Measurements from ENCODE around the gene CAPRIN2.

The CAPRIN2 gene, protein sequence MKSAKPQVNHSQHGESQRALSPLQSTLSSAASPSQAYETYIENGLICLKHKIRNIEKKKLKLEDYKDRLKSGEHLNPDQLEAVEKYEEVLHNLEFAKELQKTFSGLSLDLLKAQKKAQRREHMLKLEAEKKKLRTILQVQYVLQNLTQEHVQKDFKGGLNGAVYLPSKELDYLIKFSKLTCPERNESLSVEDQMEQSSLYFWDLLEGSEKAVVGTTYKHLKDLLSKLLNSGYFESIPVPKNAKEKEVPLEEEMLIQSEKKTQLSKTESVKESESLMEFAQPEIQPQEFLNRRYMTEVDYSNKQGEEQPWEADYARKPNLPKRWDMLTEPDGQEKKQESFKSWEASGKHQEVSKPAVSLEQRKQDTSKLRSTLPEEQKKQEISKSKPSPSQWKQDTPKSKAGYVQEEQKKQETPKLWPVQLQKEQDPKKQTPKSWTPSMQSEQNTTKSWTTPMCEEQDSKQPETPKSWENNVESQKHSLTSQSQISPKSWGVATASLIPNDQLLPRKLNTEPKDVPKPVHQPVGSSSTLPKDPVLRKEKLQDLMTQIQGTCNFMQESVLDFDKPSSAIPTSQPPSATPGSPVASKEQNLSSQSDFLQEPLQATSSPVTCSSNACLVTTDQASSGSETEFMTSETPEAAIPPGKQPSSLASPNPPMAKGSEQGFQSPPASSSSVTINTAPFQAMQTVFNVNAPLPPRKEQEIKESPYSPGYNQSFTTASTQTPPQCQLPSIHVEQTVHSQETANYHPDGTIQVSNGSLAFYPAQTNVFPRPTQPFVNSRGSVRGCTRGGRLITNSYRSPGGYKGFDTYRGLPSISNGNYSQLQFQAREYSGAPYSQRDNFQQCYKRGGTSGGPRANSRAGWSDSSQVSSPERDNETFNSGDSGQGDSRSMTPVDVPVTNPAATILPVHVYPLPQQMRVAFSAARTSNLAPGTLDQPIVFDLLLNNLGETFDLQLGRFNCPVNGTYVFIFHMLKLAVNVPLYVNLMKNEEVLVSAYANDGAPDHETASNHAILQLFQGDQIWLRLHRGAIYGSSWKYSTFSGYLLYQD

GRCh38 chr12:30754750-30755394 is at the start of gene CAPRIN2:
CAPRIN2 (minus strand) TSS chr12:30754951; CDS start chr12:30753520, 1,431 bp downstream.
- peak; percentile 94 for DNase-seq

- DNase-seq = no peak
Measured at GRCh38 chr12:30797689-30798088, 42.9 kb upstream of the CAPRIN2 start.

DNA sequence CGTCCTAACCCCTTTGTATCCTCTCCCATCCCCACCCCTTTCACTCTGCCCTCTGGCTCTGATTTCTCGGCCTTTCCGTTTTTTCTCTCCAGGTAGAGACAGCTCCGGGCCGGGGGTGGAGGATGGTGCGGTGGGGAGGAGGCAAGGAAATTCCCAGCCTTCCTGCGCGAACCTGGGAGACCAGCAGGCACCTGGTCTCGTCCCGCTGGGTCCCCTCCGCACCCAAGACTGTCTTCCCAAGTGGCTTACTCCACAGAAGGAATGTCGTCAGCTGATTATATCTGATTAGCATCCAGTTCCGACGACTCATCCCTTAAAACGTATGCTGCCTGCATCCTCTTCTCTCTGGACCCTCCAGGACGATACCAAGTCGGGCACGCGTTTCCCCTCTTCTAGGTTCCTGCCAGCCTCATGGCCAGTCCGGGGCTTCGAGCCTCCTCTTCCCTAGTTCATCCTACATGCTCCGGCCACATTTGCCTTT is 42.2 kb upstream of the CAPRIN2 start:
- DNase-seq = no peak

DNA sequence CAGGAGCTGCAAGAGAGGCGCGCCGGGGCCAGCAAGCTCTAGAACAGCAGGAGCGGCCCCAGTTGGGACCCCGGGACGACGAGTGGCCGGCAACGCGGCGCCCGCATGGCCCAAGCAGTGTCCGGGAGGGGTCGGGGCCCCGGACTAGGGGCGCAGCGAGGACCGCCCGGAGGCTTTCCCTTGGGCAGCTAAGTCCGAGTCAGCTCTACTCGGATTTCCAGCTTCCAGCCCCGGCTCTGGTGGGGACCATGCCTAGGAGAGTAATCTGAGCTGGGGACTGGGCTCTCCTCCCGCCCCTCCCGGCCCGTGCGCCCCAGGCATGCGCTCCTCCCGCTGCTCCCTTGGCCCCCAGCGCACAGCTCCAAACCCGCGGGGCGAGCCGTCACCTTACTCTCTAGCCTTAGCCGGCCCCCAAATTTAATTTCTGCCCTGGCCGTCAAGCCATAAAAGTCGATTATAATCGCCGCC is 41.6 kb upstream of the CAPRIN2 start:
- DNase-seq = no peak

GRCh38 chr12:30795410-30796312 is 40.9 kb upstream of the CAPRIN2 start:
- DNase-seq = peak; percentile 8

DNA sequence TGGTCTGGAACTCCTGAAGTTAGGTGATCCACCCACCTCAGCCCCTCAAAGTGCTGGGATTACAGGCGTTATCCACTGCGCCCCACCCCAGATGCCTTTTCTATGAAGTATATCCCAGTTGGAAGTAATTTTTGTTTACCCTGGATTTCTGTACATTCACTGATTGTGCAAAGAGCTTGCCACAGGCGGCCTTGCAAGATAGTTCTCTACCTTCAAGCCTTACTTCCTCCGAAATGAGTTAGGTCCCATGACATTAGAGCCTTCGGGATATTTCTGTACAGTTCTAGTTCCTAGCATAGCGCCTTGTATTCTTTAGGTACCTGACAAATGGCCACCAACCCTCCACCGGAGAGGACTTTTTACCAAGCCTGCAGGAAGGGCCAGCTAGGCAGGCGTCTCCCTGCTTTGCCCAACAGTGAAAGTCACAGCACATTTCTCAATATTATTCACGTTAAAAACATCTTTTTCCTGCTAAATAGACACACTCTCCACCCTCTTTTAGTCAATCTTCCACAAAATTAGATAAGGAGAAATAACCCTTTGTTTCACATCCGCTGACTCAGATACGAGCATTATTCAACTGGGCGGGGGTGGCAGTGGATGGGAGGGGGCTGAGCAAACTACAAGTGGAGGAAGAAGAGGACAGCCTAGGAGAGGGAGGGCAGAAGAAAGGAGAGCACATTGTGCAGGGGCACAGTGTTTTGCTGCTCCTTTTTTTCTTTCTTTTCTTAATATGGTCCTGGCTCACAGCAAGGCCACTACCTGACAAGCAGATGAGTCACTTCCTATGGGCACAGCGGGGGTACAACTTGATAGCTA is 40.0 kb upstream of the CAPRIN2 start:
- no peak for DNase-seq

DNA sequence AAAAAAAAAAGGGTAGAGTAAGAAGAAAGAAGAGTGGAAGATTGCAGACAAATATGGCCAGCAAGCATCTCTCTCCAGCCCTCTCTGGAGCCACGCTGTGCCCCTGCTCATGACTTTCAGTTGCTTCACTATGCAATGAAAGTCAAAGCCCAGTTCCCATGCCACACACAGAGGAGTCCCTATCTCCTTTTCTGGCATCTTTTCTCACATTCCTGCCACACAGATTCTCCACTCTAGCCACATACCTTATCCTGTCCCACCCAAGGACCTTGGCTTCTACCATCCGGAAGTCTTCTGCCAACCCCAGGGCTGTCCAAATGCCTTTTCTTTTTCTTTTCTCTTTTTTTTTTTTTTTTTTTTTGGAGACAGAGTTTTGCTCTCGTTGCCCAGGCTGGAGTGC is 39.3 kb upstream of the CAPRIN2 start:
- no peak for DNase-seq

- DNase-seq = no peak
Measured at GRCh38 chr12:30792648-30793499, 38.1 kb upstream of the CAPRIN2 start.

DNA sequence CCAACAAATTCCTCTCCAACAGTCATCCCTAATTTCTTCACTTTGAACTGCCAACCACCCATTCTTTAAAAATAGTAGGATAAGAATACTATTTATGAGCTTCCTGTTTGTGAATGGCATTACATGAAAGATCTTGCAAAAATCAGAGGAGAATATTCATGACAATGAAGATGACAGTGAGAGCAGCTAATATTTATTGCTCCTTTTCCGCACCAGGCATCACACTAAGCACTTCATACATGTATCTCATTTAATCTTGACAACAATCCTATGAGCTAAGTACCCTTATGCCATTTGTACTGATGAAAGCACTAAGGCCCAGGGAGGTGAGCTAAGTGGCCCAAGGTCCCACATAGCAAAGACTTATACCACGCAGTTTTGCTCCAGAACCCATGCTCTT is 37.3 kb upstream of the CAPRIN2 start:
- DNase-seq = no peak

- DNase-seq = no peak
Measured at GRCh38 chr12:30788754-30789153, 34.0 kb upstream of the CAPRIN2 start.

DNA sequence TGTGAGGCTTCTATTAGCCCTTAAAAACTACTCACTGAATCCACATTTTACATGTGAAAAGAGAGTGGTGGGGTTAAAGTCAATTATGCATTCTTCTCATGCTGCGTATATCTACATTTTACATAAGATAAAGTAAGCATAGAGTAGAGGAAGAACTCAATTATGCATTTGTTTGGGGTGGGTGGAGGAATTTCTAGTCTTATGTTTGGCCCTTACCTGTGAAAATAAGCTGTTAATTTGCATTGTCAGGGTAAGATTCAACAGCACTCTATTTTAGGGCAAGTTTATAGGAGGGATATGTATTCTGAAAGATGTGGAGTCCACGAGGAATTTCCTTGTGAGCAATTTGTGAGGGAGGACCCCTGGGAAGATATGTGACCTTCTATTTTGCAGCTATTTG is 30.9 kb upstream of the CAPRIN2 start:
- DNase-seq = no peak

GRCh38 chr12:30784508-30784907 is 29.8 kb upstream of the CAPRIN2 start:
- DNase-seq = no peak

GRCh38 chr12:30783946-30784345 is 29.2 kb upstream of the CAPRIN2 start:
- DNase-seq = no peak

- DNase-seq = no peak
Measured at GRCh38 chr12:30782316-30783173, 27.8 kb upstream of the CAPRIN2 start.

DNA sequence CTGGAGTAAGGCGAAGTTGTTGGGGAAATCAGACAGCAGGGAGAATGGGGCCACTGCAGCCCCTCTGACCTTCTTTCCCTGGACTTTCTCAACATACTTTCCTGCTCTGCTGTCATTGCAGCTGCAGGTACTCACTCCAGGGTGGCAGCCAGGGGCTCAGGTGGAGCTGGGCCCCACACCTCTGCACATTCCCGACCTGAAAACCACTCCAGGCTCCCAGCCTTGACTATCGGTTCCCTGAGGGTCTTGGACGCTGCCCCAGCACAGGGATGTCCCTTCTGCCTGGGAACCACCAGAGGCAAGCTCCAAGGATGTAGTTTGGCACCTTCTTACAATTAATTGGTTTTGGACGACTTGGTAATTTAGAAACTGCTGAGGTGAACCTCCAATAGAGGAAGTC is 24.8 kb upstream of the CAPRIN2 start:
- DNase-seq = no peak

GRCh38 chr12:30779178-30779577 is 24.4 kb upstream of the CAPRIN2 start:
- no peak for DNase-seq

- no peak for DNase-seq
Measured at GRCh38 chr12:30774599-30774998, 19.8 kb upstream of the CAPRIN2 start.

GRCh38 chr12:30769802-30770201 is 15.1 kb upstream of the CAPRIN2 start:
- no peak for DNase-seq

GRCh38 chr12:30764251-30764650 is 9.5 kb upstream of the CAPRIN2 start:
- peak; percentile 45 for DNase-seq

Data from DMS153 (cell line).